ENCODE results near the gene GFAP.

Gene GFAP

GRCh38 chr17:44955674-44956425 is 40.5 kb upstream of the GFAP start (continued):
- TF ChIP-seq ZNF777 (tag by site-specific recombination; IDR thresholded peaks at IDR 0.05; ENCODE audit: borderline replicate concordance) (no peak), MYNN (tag by site-specific recombination; IDR thresholded peaks at IDR 0.05; ENCODE audit: borderline replicate concordance) (no peak), ZNF555 (tag by site-specific recombination; conservative IDR thresholded peaks at IDR 0.05) (no peak), PRDM2 (tag by site-specific recombination; IDR thresholded peaks at IDR 0.05; ENCODE audit: borderline replicate concordance) (no peak), TRIM28 (IDR thresholded peaks at IDR 0.05; ENCODE audit: borderline replicate concordance, low read length) (no peak), BCL11A (tag by site-specific recombination; IDR thresholded peaks at IDR 0.05; ENCODE audit: low read depth) (no peak), ZNF354C (tag by site-specific recombination; IDR thresholded peaks at IDR 0.05; ENCODE audit: borderline replicate concordance, low read depth) (no peak), KLF10 (tag by site-specific recombination; IDR thresholded peaks at IDR 0.05) (no peak)

- CTCF ChIA-PET, result interaction anchor here (1.5 to 2.2 kb wide), 3 partner anchors 9 to 147 kb away, joined by 4 to 9 read pairs (median 5); no protein-coding TSS in a partner anchor
- POLR2A ChIA-PET, result no interaction called here
- TF ChIP-seq ZNF521 (tag by site-specific recombination; IDR thresholded peaks at IDR 0.05), result no peak
- 0 out of 2 replicates have a peak, but pooled peaks have one; percentile 19 for TF ChIP-seq PRDM1 (tag by site-specific recombination; IDR thresholded peaks at IDR 0.05)
- TF ChIP-seq ZNF600 (tag by site-specific recombination; IDR thresholded peaks at IDR 0.05), result peak; percentile 31; the same call in 1 of the 2 replicates
- TF ChIP-seq CTCF (tag by site-specific recombination; IDR thresholded peaks at IDR 0.05), result peak; percentile 57; the same call in 1 of the 2 replicates
- H3K9me3 ChIP-seq (ENCODE audit: control insufficient read depth, insufficient read depth, low read depth, low read length), result no peaks in the 10 kb centered on the region
- no peaks in the 10 kb centered on the region for H3K36me3 ChIP-seq (ENCODE audit: control insufficient read depth in 2 of 2, insufficient read depth in 1 of 2, low read length in 2 of 2)
- no peak overlapping the region for H3K27ac ChIP-seq (ENCODE audit: extremely low read depth, low read depth, low read length)
- no peak overlapping the region for H3K4me3 ChIP-seq (ENCODE audit: low read depth, low read length)
- no peaks in the 10 kb centered on the region for H3K4me1 ChIP-seq (ENCODE audit: control insufficient read depth, insufficient read depth, low read length)
Measured at GRCh38 chr17:44952946-44953475, 37.7 kb upstream of the GFAP start.

- H3K27ac ChIP-seq (ENCODE audit: extremely low read depth, low read depth, low read length), result no peak overlapping the region; the same call in 1 of the 2 replicates
- H3K36me3 ChIP-seq (ENCODE audit: control insufficient read depth in 2 of 2, insufficient read depth in 1 of 2, low read length in 2 of 2), result peaks cover 13 to 25% of the 10 kb centered on the region in 2 experiments
- H3K9me3 ChIP-seq (ENCODE audit: control insufficient read depth, insufficient read depth, low read depth, low read length), result no peaks in the 10 kb centered on the region
- TF ChIP-seq ZNF843 (tag by site-specific recombination; IDR thresholded peaks at IDR 0.05) (no peak), ZFP69B (tag by site-specific recombination; IDR thresholded peaks at IDR 0.05) (peak; percentile 84)
- ChIA-PET CTCF (interaction anchor here (1.3 kb wide), 1 partner anchor 70 kb away, joined by 4 read pairs; no protein-coding TSS in a partner anchor), POLR2A (interaction anchor here (1.3 kb wide), 1 partner anchor 20 kb away, joined by 5 read pairs; no protein-coding TSS in a partner anchor)
- H3K4me1 ChIP-seq (ENCODE audit: control insufficient read depth, insufficient read depth, low read length), result no peaks in the 10 kb centered on the region; the same call in 1 of the 2 replicates
- H3K4me3 ChIP-seq (ENCODE audit: low read depth, low read length), result no peak overlapping the region
Measured at GRCh38 chr17:44948315-44948795, 33.1 kb upstream of the GFAP start.

All from HEK293 (cell line).